Measurements from ENCODE around the gene THSD4.

- TF ChIP-seq CTCF (conservative IDR thresholded peaks at IDR 0.05 in 1 of 2, IDR thresholded peaks at IDR 0.05 in 1 of 2; ENCODE audit: extremely low read depth in 1 of 2, insufficient read depth in 1 of 2, low read depth in 1 of 2, low read length in 2 of 2) (no peak), EZH2 (IDR thresholded peaks at IDR 0.05; ENCODE audit: borderline replicate concordance, low read length) (no peak)
Measured at GRCh38 chr15:71735385-71735757, 620.1 kb downstream of the THSD4 start.
